Measurements from ENCODE around the gene SQOR.
A peak's percentile ranks its signal among the peaks of the same experiment; 100 is the strongest.

The SQOR gene

DNA sequence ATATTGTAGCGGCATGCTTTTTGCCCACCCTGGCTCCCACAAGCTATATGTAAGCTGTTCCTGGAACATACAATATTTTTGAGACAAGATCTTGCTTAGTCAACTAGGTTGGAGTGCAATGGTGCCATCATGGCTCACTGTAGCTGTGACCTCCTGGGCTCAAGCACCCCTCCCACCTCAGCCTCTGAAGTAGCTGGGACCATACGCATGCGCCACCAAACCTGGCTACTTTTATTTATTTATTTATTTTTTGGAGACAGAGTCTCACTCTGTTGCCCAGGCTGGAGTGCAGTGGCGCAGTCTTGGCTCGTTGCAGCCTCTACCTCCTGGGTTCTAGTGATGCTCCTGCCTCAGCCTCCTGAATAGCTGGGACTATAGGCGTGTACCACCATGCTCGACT lies 6.7 kb upstream of the SQOR start:
- TF ChIP-seq RAD21 (IDR thresholded peaks at IDR 0.05; ENCODE audit: low read depth) (no peak), ZBTB7A (IDR thresholded peaks at IDR 0.05; ENCODE audit: low read depth) (no peak), CREB1 (IDR thresholded peaks at IDR 0.05; ENCODE audit: low read depth) (no peak), FOXM1 (IDR thresholded peaks at IDR 0.05; ENCODE audit: borderline replicate concordance, low read depth) (no peak), TEAD4 (IDR thresholded peaks at IDR 0.05) (no peak), TAF1 (IDR thresholded peaks at IDR 0.05; ENCODE audit: low read depth) (no peak), TCF12 (IDR thresholded peaks at IDR 0.05; ENCODE audit: low read depth) (no peak), CEBPB (IDR thresholded peaks at IDR 0.05) (no peak), EGR1 (IDR thresholded peaks at IDR 0.05) (no peak), YY1 (IDR thresholded peaks at IDR 0.05; ENCODE audit: low read depth) (no peak)
- TF ChIP-seq, protein P1, sequence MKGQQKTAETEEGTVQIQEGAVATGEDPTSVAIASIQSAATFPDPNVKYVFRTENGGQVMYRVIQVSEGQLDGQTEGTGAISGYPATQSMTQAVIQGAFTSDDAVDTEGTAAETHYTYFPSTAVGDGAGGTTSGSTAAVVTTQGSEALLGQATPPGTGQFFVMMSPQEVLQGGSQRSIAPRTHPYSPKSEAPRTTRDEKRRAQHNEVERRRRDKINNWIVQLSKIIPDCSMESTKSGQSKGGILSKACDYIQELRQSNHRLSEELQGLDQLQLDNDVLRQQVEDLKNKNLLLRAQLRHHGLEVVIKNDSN (IDR thresholded peaks at IDR 0.05): no peak
- TF ChIP-seq, protein P2, sequence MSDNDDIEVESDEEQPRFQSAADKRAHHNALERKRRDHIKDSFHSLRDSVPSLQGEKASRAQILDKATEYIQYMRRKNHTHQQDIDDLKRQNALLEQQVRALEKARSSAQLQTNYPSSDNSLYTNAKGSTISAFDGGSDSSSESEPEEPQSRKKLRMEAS (IDR thresholded peaks at IDR 0.05): no peak
- TF ChIP-seq, protein P3, sequence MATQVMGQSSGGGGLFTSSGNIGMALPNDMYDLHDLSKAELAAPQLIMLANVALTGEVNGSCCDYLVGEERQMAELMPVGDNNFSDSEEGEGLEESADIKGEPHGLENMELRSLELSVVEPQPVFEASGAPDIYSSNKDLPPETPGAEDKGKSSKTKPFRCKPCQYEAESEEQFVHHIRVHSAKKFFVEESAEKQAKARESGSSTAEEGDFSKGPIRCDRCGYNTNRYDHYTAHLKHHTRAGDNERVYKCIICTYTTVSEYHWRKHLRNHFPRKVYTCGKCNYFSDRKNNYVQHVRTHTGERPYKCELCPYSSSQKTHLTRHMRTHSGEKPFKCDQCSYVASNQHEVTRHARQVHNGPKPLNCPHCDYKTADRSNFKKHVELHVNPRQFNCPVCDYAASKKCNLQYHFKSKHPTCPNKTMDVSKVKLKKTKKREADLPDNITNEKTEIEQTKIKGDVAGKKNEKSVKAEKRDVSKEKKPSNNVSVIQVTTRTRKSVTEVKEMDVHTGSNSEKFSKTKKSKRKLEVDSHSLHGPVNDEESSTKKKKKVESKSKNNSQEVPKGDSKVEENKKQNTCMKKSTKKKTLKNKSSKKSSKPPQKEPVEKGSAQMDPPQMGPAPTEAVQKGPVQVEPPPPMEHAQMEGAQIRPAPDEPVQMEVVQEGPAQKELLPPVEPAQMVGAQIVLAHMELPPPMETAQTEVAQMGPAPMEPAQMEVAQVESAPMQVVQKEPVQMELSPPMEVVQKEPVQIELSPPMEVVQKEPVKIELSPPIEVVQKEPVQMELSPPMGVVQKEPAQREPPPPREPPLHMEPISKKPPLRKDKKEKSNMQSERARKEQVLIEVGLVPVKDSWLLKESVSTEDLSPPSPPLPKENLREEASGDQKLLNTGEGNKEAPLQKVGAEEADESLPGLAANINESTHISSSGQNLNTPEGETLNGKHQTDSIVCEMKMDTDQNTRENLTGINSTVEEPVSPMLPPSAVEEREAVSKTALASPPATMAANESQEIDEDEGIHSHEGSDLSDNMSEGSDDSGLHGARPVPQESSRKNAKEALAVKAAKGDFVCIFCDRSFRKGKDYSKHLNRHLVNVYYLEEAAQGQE (IDR thresholded peaks at IDR 0.05; ENCODE audit: low read depth): no peak

DNA sequence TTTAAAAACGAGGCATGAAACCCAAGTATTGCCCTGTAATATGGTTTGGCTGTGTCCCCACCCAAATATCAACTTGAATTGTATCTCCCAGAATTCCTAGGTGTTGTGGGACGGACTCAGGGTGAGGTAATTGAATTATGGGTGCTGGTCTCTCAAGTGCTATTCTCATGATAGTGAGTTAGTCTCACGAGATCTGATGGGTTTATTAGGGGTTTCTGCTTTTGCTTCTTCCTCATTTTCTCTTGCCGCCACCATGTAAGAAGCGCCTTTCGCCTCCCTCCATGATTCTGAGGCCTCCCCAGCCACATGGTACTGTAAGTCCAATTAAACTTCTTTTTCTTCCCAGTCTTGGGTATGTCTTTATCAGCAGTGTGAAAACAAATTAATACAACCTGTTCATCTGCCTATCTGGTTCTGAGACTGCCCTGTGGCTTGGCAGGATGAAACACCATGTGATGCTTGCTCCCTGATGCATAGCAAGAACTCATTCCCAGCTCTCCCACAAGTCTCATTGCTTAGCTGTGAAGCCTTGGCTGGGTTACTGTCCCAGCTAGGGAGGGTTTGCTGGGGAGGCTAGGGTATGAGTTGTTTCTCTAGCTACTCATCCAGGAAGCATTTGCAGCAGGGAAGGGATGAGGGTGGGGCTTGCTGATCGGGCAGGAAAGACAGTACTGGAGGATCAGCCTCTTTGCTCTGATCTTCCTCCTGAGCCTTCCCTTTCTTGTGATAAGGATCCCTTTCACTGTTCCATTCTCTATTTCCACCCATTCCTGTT lies 3.7 kb upstream of the SQOR start:
- TF ChIP-seq EP300 (IDR thresholded peaks at IDR 0.05; ENCODE audit: borderline replicate concordance): no peak
- TF ChIP-seq, protein P1 (IDR thresholded peaks at IDR 0.05): 0 out of 2 replicates have a peak, but pooled peaks have one; percentile 7

DNA sequence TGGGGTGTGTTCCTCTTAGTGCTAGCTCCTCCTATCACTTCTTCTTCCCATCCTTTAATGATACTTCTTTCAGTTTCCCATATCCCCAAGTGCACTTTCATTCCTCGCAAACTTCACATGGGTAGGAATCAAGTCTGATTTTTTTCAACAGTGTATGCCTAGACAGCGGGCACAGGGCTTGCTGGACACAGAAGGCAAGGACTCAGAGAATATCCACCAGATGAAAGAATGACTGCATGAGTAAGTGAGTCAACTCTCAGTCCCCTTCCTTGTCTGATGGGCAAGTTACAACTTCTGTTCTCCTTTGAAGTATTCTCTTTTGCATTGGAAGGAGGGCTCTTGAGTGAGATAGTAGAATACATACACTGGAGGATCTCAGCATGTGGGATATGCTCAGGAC lies 3.1 kb upstream of the SQOR start:
- no peak for TF ChIP-seq TEAD4 (IDR thresholded peaks at IDR 0.05)
- no peak for TF ChIP-seq FOXM1 (IDR thresholded peaks at IDR 0.05; ENCODE audit: borderline replicate concordance, low read depth)
- TF ChIP-seq YY1 (IDR thresholded peaks at IDR 0.05; ENCODE audit: low read depth): no peak
- TF ChIP-seq, protein P1 (IDR thresholded peaks at IDR 0.05): no peak
- TF ChIP-seq, protein P3 (IDR thresholded peaks at IDR 0.05; ENCODE audit: low read depth): no peak
- TF ChIP-seq CREB1 (IDR thresholded peaks at IDR 0.05; ENCODE audit: low read depth): no peak
- TF ChIP-seq CEBPB (IDR thresholded peaks at IDR 0.05): no peak
- no peak for TF ChIP-seq ZBTB7A (IDR thresholded peaks at IDR 0.05; ENCODE audit: low read depth)
- TF ChIP-seq TAF1 (IDR thresholded peaks at IDR 0.05; ENCODE audit: low read depth): no peak
- TF ChIP-seq RAD21 (IDR thresholded peaks at IDR 0.05; ENCODE audit: low read depth): no peak

DNA sequence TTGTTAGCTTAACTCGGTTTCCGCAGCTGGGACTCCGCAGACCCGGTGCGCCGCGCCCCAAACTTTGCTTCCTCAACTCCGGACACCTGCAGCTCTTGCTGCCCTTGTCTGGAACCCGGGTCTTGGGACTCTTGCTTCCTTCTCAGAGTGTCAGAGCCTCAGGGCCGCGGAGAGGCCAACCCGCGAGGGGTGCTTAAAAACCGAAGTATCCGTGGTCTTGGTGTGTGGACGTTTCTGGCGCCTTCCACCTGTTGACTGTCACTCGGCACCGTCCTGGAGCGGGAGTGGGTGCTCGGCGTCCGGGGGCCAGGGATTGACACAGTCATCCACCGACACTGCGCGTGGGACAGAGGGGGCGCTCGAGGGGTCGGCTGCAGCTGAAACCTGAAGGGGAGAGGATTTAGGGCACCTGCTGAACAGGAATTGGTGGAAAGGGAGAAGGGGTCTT lies 386 bp downstream of the SQOR start:
- TF ChIP-seq TAF1 (IDR thresholded peaks at IDR 0.05; ENCODE audit: low read depth) (peak; percentile 6; the same call in 1 of the 2 replicates), ZBTB7A (IDR thresholded peaks at IDR 0.05; ENCODE audit: low read depth) (peak; percentile 41; the same call in 1 of the 2 replicates), EP300 (IDR thresholded peaks at IDR 0.05; ENCODE audit: borderline replicate concordance) (no peak)

DNA sequence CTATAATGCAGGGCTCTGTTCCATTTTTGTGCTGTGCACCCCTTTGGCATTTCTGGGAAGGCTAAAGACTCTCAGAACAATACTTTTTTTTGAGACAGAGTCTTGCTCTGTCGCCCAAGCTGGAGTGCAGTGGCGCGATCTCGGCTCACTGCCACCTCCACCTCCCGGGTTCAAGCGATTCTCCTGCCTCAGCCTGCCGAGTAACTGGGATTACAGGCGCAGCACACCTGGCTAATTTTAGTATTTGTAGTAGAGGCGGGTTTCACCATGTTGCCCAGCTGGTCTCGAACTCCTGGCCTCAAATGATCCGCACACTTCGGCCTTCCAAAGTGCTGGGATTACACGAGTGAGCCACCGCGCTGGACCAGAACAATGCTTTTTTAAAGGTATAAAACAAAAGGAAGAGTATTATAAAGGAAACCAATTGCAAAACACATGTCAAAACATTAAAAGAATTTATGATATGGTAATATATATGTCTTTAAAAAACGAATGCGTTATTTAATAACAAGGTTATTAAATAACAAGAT lies 999 bp downstream of the SQOR start:
- TF ChIP-seq CREB1 (IDR thresholded peaks at IDR 0.05; ENCODE audit: low read depth) (no peak), EGR1 (IDR thresholded peaks at IDR 0.05) (no peak), CEBPB (IDR thresholded peaks at IDR 0.05) (no peak), YY1 (IDR thresholded peaks at IDR 0.05; ENCODE audit: low read depth) (no peak)
- TF ChIP-seq, protein P1 (IDR thresholded peaks at IDR 0.05): no peak
- TF ChIP-seq, protein P2 (IDR thresholded peaks at IDR 0.05): no peak
- TF ChIP-seq, protein P3 (IDR thresholded peaks at IDR 0.05; ENCODE audit: low read depth): no peak

Measured in Ishikawa (cell line).